ENCODE results near the gene ITIH4. TPM values are rescaled to one million over a fixed set of nuclear protein-coding genes. Genes with fewer than 3 reads are reported as not detected.
A peak's percentile ranks its signal among the peaks of the same experiment; 100 is the strongest.

ITIH4 gene
- total and polyA plus RNA-seq, 9 of the 15 experiments (the other 6 are each of a cell fraction or from before 2014, with no cell fraction given), result 0.09 to 0.62 (median 0.20) TPM; not detected in 6

DNA sequence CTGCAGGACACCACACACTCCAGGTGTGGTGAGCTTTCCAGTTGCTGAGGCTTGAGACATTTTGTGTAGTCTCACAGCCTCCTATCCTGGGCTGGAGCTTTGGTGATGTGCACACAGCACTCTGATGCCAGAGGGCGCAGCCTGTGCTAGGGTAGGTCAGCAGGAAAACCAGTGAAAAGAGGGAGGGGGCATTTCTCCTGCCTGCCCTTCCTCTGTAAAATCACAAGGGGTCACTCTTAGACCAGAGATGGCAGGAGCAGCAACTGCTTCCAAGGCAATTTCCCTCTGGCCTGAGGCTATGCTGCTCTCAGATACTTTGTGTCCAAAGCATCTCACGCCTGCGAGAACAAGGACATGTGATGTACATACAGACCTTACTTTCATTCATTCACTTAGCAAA lies 20.9 kb upstream of the ITIH4 start (continued):
- TF ChIP-seq REST (IDR thresholded peaks at IDR 0.05; ENCODE audit: borderline replicate concordance), result peak; percentile 86
- no peak for TF ChIP-seq REST (CRISPR knock-in tag; IDR thresholded peaks at IDR 0.05; ENCODE audit: low read depth)
- TF ChIP-seq STAG1 (CRISPR knock-in tag; IDR thresholded peaks at IDR 0.05; ENCODE audit: borderline replicate concordance), result peak; percentile 79; the same call in 1 of the 2 replicates
- peak; percentile 47; the same call in 1 of the 2 replicates for TF ChIP-seq ARID2 (IDR thresholded peaks at IDR 0.05)
- TF ChIP-seq ZNF76 (CRISPR knock-in tag; IDR thresholded peaks at IDR 0.05; ENCODE audit: borderline replicate concordance), result no peak
- no peak for TF ChIP-seq ZNF133 (CRISPR knock-in tag; IDR thresholded peaks at IDR 0.05)
- no peak for TF ChIP-seq SIX5 (IDR thresholded peaks at IDR 0.05; ENCODE audit: borderline replicate concordance in 1 of 2, insufficient read depth in 1 of 2, low read depth in 1 of 2, low read length in 2 of 2)
- TF ChIP-seq MAZ (CRISPR knock-in tag; conservative IDR thresholded peaks at IDR 0.05 in 1 of 2, IDR thresholded peaks at IDR 0.05 in 1 of 2), result peak in 1 of 2 experiments; percentile 74; a peak in 2 of 4 replicates
- no peak for TF ChIP-seq ZNF232 (CRISPR knock-in tag; IDR thresholded peaks at IDR 0.05)
- TF ChIP-seq, protein P1, sequence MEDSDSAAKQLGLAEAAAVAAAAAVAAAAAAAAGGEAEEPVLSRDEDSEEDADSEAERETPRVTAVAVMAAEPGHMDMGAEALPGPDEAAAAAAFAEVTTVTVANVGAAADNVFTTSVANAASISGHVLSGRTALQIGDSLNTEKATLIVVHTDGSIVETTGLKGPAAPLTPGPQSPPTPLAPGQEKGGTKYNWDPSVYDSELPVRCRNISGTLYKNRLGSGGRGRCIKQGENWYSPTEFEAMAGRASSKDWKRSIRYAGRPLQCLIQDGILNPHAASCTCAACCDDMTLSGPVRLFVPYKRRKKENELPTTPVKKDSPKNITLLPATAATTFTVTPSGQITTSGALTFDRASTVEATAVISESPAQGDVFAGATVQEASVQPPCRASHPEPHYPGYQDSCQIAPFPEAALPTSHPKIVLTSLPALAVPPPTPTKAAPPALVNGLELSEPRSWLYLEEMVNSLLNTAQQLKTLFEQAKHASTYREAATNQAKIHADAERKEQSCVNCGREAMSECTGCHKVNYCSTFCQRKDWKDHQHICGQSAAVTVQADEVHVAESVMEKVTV (CRISPR knock-in tag; IDR thresholded peaks at IDR 0.05), result peak; percentile 69; the same call in 1 of the 2 replicates
- TF ChIP-seq NR2C1 (IDR thresholded peaks at IDR 0.05), result no peak
- no peak for TF ChIP-seq NR2C1 (tag; IDR thresholded peaks at IDR 0.05)
- no peak for TF ChIP-seq NUFIP1 (IDR thresholded peaks at IDR 0.05; ENCODE audit: partially characterized antibody)
- TF ChIP-seq LCOR (CRISPR knock-in tag; IDR thresholded peaks at IDR 0.05), result no peak
- TF ChIP-seq ARID4B (CRISPR knock-in tag; IDR thresholded peaks at IDR 0.05), result no peak

Measured in K562 (cell line).